ENCODE measurements around the gene SETX.

DNA sequence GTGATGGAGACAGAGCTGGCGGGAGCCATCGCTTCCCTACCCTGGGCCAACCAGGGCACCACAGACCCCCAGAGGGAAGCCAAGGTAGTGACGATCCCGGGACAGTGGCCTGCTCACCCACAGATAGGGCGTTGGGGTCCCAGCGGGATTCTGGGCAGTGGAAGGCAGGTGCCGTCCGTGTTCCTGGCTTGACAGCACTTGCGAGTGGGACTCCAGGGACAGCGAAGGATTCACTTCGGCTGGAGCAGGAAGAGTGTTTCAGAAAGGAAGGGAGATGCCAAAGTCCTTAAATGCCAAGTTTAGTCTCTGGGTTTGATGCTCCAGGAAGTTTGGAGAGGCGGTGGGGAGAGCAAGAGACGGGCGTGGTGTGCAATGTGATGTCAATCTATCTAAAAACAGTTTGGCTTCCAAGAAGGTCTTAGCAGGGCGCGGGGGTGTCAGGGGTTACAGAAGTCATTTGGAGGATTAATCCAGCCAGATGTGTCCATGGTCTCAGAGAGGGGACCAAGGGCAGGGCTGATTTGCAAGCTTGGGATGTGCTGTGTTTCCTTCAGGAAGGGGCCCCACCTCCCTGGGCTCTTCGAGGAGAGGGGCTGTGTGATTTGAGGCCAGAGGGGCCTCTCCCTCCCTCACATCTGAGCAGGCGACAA lies 118.0 kb downstream of the SETX start:
- TF ChIP-seq, protein P1, sequence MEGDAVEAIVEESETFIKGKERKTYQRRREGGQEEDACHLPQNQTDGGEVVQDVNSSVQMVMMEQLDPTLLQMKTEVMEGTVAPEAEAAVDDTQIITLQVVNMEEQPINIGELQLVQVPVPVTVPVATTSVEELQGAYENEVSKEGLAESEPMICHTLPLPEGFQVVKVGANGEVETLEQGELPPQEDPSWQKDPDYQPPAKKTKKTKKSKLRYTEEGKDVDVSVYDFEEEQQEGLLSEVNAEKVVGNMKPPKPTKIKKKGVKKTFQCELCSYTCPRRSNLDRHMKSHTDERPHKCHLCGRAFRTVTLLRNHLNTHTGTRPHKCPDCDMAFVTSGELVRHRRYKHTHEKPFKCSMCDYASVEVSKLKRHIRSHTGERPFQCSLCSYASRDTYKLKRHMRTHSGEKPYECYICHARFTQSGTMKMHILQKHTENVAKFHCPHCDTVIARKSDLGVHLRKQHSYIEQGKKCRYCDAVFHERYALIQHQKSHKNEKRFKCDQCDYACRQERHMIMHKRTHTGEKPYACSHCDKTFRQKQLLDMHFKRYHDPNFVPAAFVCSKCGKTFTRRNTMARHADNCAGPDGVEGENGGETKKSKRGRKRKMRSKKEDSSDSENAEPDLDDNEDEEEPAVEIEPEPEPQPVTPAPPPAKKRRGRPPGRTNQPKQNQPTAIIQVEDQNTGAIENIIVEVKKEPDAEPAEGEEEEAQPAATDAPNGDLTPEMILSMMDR (IDR thresholded peaks at IDR 0.05), result no peak
- no peak for TF ChIP-seq POLR2AphosphoS5 (IDR thresholded peaks at IDR 0.05)
- TF ChIP-seq POLR2A (IDR thresholded peaks at IDR 0.05), result no peak
- no peak for TF ChIP-seq EP300 (IDR thresholded peaks at IDR 0.05)
